CD14-positive monocyte (primary cell): ENCODE results near the gene MSH6. TPM values are rescaled to one million over a fixed set of nuclear protein-coding genes. Genes with fewer than 3 reads are reported as not detected.
A peak's percentile ranks its signal among the peaks of the same experiment; 100 is the strongest.

Source experiments
- DNase-seq, 3 donors: peaks; one replicate each; pipeline ENCODE4 v3.0.0-alpha.2; 2011 to 2022
- H2AFZ ChIP-seq: 2 replicates; pipeline ENCODE4 v1.6.0; 2012; ENCODE audit warnings: mild to moderate bottlenecking, low read depth, low read length, inconsistent platforms; ENCODE audit not compliant: insufficient read depth, poor library complexity, severe bottlenecking
- H3K27ac ChIP-seq, 2 donors: 1 replicate in 1 of 2; 2 replicates in 1 of 2; pipeline ENCODE4 v1.5.1; 2012 to 2013; ENCODE audit warnings: low read length in 2 of 2, control low read depth in 1 of 2, inconsistent platforms in 1 of 2, low read depth in 1 of 2, mild to moderate bottlenecking in 1 of 2
- H3K27me3 ChIP-seq, 2 donors: one replicate each; pipeline versions ENCODE4 v1.6.0 to v1.6.1; 2011 to 2013; ENCODE audit warnings: low read length in 2 of 2; ENCODE audit not compliant: control insufficient read depth in 2 of 2, insufficient read depth in 2 of 2
- H3K36me3 ChIP-seq, 2 donors: replicated peaks in 1 of 2; 1 replicate in 1 of 2; 2 replicates in 1 of 2; pipeline versions ENCODE4 v1.5.1 to v1.6.1; 2012 to 2013; ENCODE audit warnings: low read length in 2 of 2, control low read depth in 1 of 2, inconsistent platforms in 1 of 2, mild to moderate bottlenecking in 1 of 2; ENCODE audit not compliant: insufficient read depth in 2 of 2, control insufficient read depth in 1 of 2
- H3K4me1 ChIP-seq, 2 donors: 1 replicate in 1 of 2; 2 replicates in 1 of 2; pipeline versions ENCODE4 v1.5.1 to v1.6.1; 2012 to 2013; ENCODE audit warnings: low read length in 2 of 2, control low read depth in 1 of 2, inconsistent platforms in 1 of 2, mild to moderate bottlenecking in 1 of 2, moderate library complexity in 1 of 2; ENCODE audit not compliant: insufficient read depth in 2 of 2, control insufficient read depth in 1 of 2
- H3K4me2 ChIP-seq: replicated peaks from 2 replicates; pipeline ENCODE3; 2012; ENCODE audit warnings: low read length, moderate library complexity, mild to moderate bottlenecking; ENCODE audit not compliant: poor library complexity, severe bottlenecking; ENCODE audit errors: extremely low read depth
- H3K4me3 ChIP-seq, 3 experiments: fragments of 200-600 bp in 1 of 3; sonication (generic) in 1 of 3; replicated peaks in 1 of 3; 1 replicate in 2 of 3; 2 replicates in 1 of 3; pipeline ENCODE4 v1.5.1; 2011 to 2013; ENCODE audit warnings: low read length in 3 of 3, mild to moderate bottlenecking in 3 of 3, control low read depth in 2 of 3, low read depth in 2 of 3, inconsistent platforms in 1 of 3, moderate library complexity in 1 of 3
- H3K79me2 ChIP-seq: 2 replicates; pipeline ENCODE4 v1.6.0; 2012; ENCODE audit warnings: mild to moderate bottlenecking, control low read depth, inconsistent platforms, low read length, moderate library complexity; ENCODE audit not compliant: insufficient read depth
- H3K9ac ChIP-seq: 2 replicates; pipeline ENCODE4 v1.6.0; 2017; ENCODE audit warnings: low read length, mild to moderate bottlenecking; ENCODE audit not compliant: insufficient read depth, poor library complexity, severe bottlenecking
- H3K9me3 ChIP-seq, 2 donors: replicated peaks in 1 of 2; 1 replicate in 1 of 2; 2 replicates in 1 of 2; pipeline versions ENCODE4 v1.5.1 to v1.6.1; 2012 to 2013; ENCODE audit warnings: low read length in 2 of 2, control low read depth in 1 of 2; ENCODE audit not compliant: control insufficient read depth in 1 of 2, insufficient read depth in 1 of 2
- H4K20me1 ChIP-seq: 2 replicates; pipeline ENCODE4 v1.6.0; 2012; ENCODE audit warnings: mild to moderate bottlenecking, low read length, control low read depth, moderate library complexity; ENCODE audit not compliant: insufficient read depth
- H3K27ac Mint-ChIP-seq, 7 donors: one replicate each; pipeline ENCODE4 v1.8.0; 2020; ENCODE audit warnings: mild to moderate bottlenecking in 7 of 7, mixed read lengths in 7 of 7, moderate library complexity in 6 of 7, inconsistent platforms in 2 of 7
- H3K27me3 Mint-ChIP-seq, 3 donors: one replicate each; pipeline ENCODE4 v1.8.0; 2021 to 2022; ENCODE audit warnings: low read depth in 3 of 3, mild to moderate bottlenecking in 3 of 3, mixed read lengths in 3 of 3, moderate library complexity in 3 of 3, inconsistent platforms in 1 of 3
- H3K36me3 Mint-ChIP-seq, 2 donors: one replicate each; pipeline ENCODE4 v1.8.0; 2020; ENCODE audit warnings: mixed read lengths in 2 of 2, inconsistent platforms in 1 of 2, mild to moderate bottlenecking in 1 of 2
- H3K4me1 Mint-ChIP-seq: one replicate; pipeline ENCODE4 v1.8.0; 2020; ENCODE audit warnings: mild to moderate bottlenecking, mixed read lengths
- H3K4me3 Mint-ChIP-seq, 2 donors: one replicate each; pipeline ENCODE4 v1.8.0; 2020; ENCODE audit warnings: mild to moderate bottlenecking in 2 of 2, mixed read lengths in 2 of 2, moderate library complexity in 1 of 2
- H3K9me3 Mint-ChIP-seq, 7 donors: one replicate each; pipeline ENCODE4 v1.8.0; 2020 to 2022; ENCODE audit warnings: mixed read lengths in 7 of 7, mild to moderate bottlenecking in 6 of 7, moderate library complexity in 6 of 7, inconsistent platforms in 2 of 7
- WGBS: methylation state at CpG from one replicate; pipeline ENCODE4 v1.1.5; 2013; ENCODE audit warnings: missing lambda C conversion rate; ENCODE audit not compliant: insufficient coverage; 5-methylcytosine and 5-hydroxymethylcytosine counted together
- intact Hi-C, 2 donors: fragments of 100-400 bp; cut with micrococcal nuclease; formaldehyde crosslinking; loops; one replicate each; pipeline versions ENCODE4 v1.15.0 to v1.15.1; 2023
- polyA plus RNA-seq, 3 donors: library from polyadenylated mRNA; depleted of rRNA in 1 of 3; unstranded in 2 of 3; stranded (reverse) in 1 of 3; fragments of 300-500 nt in 2 of 3; fragments of >200 nt in 1 of 3; fragmentation: Illumina TruSeq in 2 of 3; gene quantifications; 1 replicate in 2 of 3; 2 replicates in 1 of 3; pipeline ENCODE4 v1.2.3, GENCODE V29; 2012 to 2021
- TF ChIP-seq, protein P1 (sequence below): fragments of 200-600 bp; IDR thresholded peaks from one replicate; pipeline ENCODE4 v1.8.0; 2022; ENCODE audit warnings: antibody characterized with exemption, mild to moderate bottlenecking

MSH6 gene
- polyA plus RNA-seq, 3 donors: 4.1 to 6.5 (median 6.0) TPM

DNA sequence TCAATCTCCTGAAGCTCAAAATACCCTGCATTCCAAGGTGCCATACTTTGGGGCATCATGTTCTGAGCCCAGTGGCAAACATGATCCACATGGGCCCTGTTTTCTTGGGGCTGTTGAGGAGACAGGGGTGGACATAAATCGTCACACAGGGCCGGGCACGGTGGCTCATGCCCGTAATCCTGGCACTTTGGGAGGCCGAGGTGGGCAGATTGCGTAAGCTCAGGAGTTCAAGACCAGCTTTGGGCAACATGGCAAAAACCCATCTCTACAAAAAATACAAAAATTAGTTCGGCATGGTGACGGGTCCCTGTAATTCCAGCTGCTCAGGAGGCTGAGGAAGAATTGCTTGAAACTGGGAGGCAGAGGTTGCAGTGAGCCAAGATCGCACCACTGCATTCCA is 13.6 kb upstream of the MSH6 start:
- Histone ChIP-seq H3K27ac (no peak overlapping the region), H3K4me3 (no peak overlapping the region), H3K36me3 (no peaks in the 10 kb centered on the region), H3K9ac (no peak overlapping the region), H3K4me1 (peaks cover 0 to 6% of the 10 kb centered on the region in 2 donors), H3K9me3 (peaks cover 0 to 3% of the 10 kb centered on the region in 2 donors), H3K27me3 (no peaks in the 10 kb centered on the region), H4K20me1 (no peaks in the 10 kb centered on the region), H2AFZ (peak overlapping the region; percentile 15), H3K4me2 (no peak overlapping the region), H3K79me2 (no peaks in the 10 kb centered on the region)
- DNase-seq: no peak
- no peak overlapping the region for H3K27ac Mint-ChIP-seq
- peaks cover 3 to 5% (median 4%) of the 10 kb centered on the region in 7 donors for H3K9me3 Mint-ChIP-seq
- intact Hi-C loops: loop anchor here in 1 of 2 donors (5.0 to 10.0 kb wide), 2 partner anchors 335 to 432 kb away; no protein-coding TSS in a partner anchor
- 77% methylated on average over 4 of the region's 9 CpGs for WGBS
- TF ChIP-seq, protein P1, sequence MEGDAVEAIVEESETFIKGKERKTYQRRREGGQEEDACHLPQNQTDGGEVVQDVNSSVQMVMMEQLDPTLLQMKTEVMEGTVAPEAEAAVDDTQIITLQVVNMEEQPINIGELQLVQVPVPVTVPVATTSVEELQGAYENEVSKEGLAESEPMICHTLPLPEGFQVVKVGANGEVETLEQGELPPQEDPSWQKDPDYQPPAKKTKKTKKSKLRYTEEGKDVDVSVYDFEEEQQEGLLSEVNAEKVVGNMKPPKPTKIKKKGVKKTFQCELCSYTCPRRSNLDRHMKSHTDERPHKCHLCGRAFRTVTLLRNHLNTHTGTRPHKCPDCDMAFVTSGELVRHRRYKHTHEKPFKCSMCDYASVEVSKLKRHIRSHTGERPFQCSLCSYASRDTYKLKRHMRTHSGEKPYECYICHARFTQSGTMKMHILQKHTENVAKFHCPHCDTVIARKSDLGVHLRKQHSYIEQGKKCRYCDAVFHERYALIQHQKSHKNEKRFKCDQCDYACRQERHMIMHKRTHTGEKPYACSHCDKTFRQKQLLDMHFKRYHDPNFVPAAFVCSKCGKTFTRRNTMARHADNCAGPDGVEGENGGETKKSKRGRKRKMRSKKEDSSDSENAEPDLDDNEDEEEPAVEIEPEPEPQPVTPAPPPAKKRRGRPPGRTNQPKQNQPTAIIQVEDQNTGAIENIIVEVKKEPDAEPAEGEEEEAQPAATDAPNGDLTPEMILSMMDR: no peak
- H3K36me3 Mint-ChIP-seq: no peaks in the 10 kb centered on the region
- H3K27me3 Mint-ChIP-seq: peaks cover 1 to 12% (median 5%) of the 10 kb centered on the region in 3 donors
- no peak overlapping the region for H3K4me3 Mint-ChIP-seq
- H3K4me1 Mint-ChIP-seq: peaks cover 6% of the 10 kb centered on the region

DNA sequence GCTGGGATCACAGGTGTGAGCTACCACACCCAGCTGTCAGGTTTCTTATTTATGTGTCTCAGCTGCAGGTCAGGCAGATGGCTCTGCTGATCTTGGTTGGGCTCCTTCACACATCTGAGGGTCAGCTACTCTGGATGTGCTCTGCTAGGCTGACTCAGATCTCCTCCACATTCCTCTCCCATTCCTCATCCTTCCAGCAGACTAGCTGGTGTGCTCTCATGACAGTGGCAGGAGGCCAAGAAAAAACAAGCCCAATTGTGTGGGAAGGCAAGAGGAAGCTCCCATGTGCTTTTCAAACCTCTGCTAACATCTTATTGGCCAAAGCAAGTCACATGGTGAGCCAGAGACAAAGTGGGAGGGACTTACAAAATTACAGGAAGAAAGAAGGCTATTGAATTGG is 11.7 kb upstream of the MSH6 start:
- H2AFZ ChIP-seq: peak overlapping the region; percentile 50
- Mint-ChIP-seq H3K27ac (no peak overlapping the region), H3K36me3 (no peaks in the 10 kb centered on the region), H3K9me3 (peaks cover 3 to 5% (median 4%) of the 10 kb centered on the region in 7 donors), H3K27me3 (peaks cover 1 to 10% (median 5%) of the 10 kb centered on the region in 3 donors), H3K4me1 (peaks cover 10% of the 10 kb centered on the region), H3K4me3 (no peak overlapping the region)
- H4K20me1 ChIP-seq: no peaks in the 10 kb centered on the region
- H3K36me3 ChIP-seq: no peaks in the 10 kb centered on the region
- H3K4me1 ChIP-seq: peaks cover 0 to 6% of the 10 kb centered on the region in 2 donors
- no peak overlapping the region for H3K9ac ChIP-seq
- intact Hi-C loops: no loop called here
- peaks cover 0 to 3% of the 10 kb centered on the region in 2 donors for H3K9me3 ChIP-seq
- TF ChIP-seq, protein P1: no peak
- DNase-seq: no peak
- H3K27me3 ChIP-seq: no peaks in the 10 kb centered on the region
- H3K4me3 ChIP-seq: no peak overlapping the region
- no peak overlapping the region for H3K27ac ChIP-seq
- H3K4me2 ChIP-seq: no peak overlapping the region
- H3K79me2 ChIP-seq: no peaks in the 10 kb centered on the region
